ENCODE measurements around the gene METTL5.
"Not testable (repeated sequence)": the region's sequence is repeated elsewhere in the genome, so short reads cannot be mapped to it uniquely, and the experiment has no call there.

The METTL5 gene

GRCh38 chr2:169828141-169828811 lies 3.6 kb upstream of the METTL5 start:
- no peak for DNase-seq

GRCh38 chr2:169827272-169828140 lies 2.8 kb upstream of the METTL5 start, which contains the start of gene UBR3:
UBR3 (plus strand) TSS chr2:169827454; CDS start chr2:169827508, 54 bp downstream.
- DNase-seq: peak; percentile 80

GRCh38 chr2:169823996-169824372 lies 721 bp downstream of the METTL5 start:
- no peak for DNase-seq

GRCh38 chr2:169822785-169823392 lies 1.8 kb downstream of the METTL5 start:
- no peak for DNase-seq

GRCh38 chr2:169822036-169822435 lies 2.7 kb downstream of the METTL5 start:
- DNase-seq: no peak

GRCh38 chr2:169820101-169820500 lies 4.6 kb downstream of the METTL5 start:
- not testable (repeated sequence) for DNase-seq

GRCh38 chr2:169819106-169819505 lies 5.6 kb downstream of the METTL5 start:
- DNase-seq: no peak

GRCh38 chr2:169818241-169818640 lies 6.5 kb downstream of the METTL5 start:
- DNase-seq: no peak

- not testable (repeated sequence) for DNase-seq
These were observed 7.3 kb downstream of the METTL5 start for GRCh38 chr2:169817369-169817768.

GRCh38 chr2:169816961-169817360 lies 7.7 kb downstream of the METTL5 start:
- not testable (repeated sequence) for DNase-seq

- no peak for DNase-seq
These were observed 8.9 kb downstream of the METTL5 start for GRCh38 chr2:169815849-169816248.

GRCh38 chr2:169808221-169808620 lies 16.5 kb downstream of the METTL5 start:
- DNase-seq: no peak

- DNase-seq: no peak
These were observed 18.1 kb downstream of the METTL5 start for GRCh38 chr2:169806586-169806985.

- DNase-seq: no peak
These were observed 21.2 kb downstream of the METTL5 start for GRCh38 chr2:169803480-169803879.

GRCh38 chr2:169798718-169799592 lies 25.8 kb downstream of the METTL5 start, which contains the start of gene SSB:
SSB (plus strand) TSS chr2:169798871; CDS start chr2:169800961, 2,090 bp downstream.
- peak; percentile 88 for DNase-seq

- DNase-seq: no peak
These were observed 26.3 kb downstream of the METTL5 start for GRCh38 chr2:169798397-169798717.

- no peak for DNase-seq
These were observed 27.1 kb downstream of the METTL5 start for GRCh38 chr2:169797601-169798000.

- no peak for DNase-seq
These were observed 28.3 kb downstream of the METTL5 start for GRCh38 chr2:169796441-169796840.

- no peak for DNase-seq
These were observed 29.5 kb downstream of the METTL5 start for GRCh38 chr2:169795181-169795580.

- no peak for DNase-seq
These were observed 34.1 kb downstream of the METTL5 start for GRCh38 chr2:169790581-169790980.

GRCh38 chr2:169782513-169782912 lies 42.2 kb downstream of the METTL5 start:
- no peak for DNase-seq

- DNase-seq: no peak
These were observed 43.3 kb downstream of the METTL5 start for GRCh38 chr2:169781249-169782013.

Data from NCI-H748 treated with DMSO at 0.1 percent for 48 hours (cell line).